OCI-LY1 (cell line): ENCODE results near the gene XKR7.
A peak's percentile ranks its signal among the peaks of the same experiment; 100 is the strongest.

Experiments
- H2AFZ ChIP-seq: fragments of 200-600 bp; sonication (generic), shearing (Covaris generic); 2 replicates; pipeline ENCODE4 v1.6.0; 2014; ENCODE audit warnings: antibody characterized with exemption, mild to moderate bottlenecking, low read length
- H3F3A ChIP-seq: fragments of 200-600 bp; sonication (generic), shearing (Covaris generic); 2 replicates; pipeline ENCODE4 v1.6.0; 2014; ENCODE audit warnings: mild to moderate bottlenecking, antibody characterized with exemption, low read length, moderate library complexity; ENCODE audit not compliant: insufficient read depth
- H3K27ac ChIP-seq: fragments of 200-600 bp; sonication (generic); 2 replicates; pipeline ENCODE4 v1.5.1; 2014; ENCODE audit warnings: low read length, mixed run types, mild to moderate bottlenecking, low read depth; ENCODE audit not compliant: poor library complexity, severe bottlenecking
- H3K27me3 ChIP-seq: fragments of 200-600 bp; sonication (generic); 2 replicates; pipeline ENCODE4 v1.6.0; 2014; ENCODE audit warnings: antibody characterized with exemption, mild to moderate bottlenecking, low read length, moderate library complexity; ENCODE audit not compliant: insufficient read depth
- H3K36me3 ChIP-seq: fragments of 200-600 bp; sonication (generic); 2 replicates; pipeline ENCODE4 v1.6.1; 2014; ENCODE audit warnings: mild to moderate bottlenecking, antibody characterized with exemption, low read length, moderate library complexity, mixed read lengths; ENCODE audit not compliant: insufficient read depth
- H3K4me1 ChIP-seq: fragments of 200-600 bp; sonication (generic); 2 replicates; pipeline ENCODE4 v1.5.1; 2014; ENCODE audit warnings: mild to moderate bottlenecking, low read length, moderate library complexity; ENCODE audit not compliant: insufficient read depth, severe bottlenecking
- H3K4me2 ChIP-seq: fragments of 200-600 bp; sonication (generic), shearing (Covaris generic); 2 replicates; pipeline ENCODE4 v1.6.1; 2014; ENCODE audit warnings: low read length
- H3K4me3 ChIP-seq: fragments of 200-600 bp; sonication (generic); 2 replicates; pipeline ENCODE4 v1.5.1; 2014; ENCODE audit warnings: low read length, low read depth, mild to moderate bottlenecking, mixed read lengths; ENCODE audit not compliant: poor library complexity, severe bottlenecking
- H3K79me2 ChIP-seq: fragments of 200-600 bp; shearing (Covaris generic); 2 replicates; pipeline ENCODE4 v1.6.1; 2016; ENCODE audit warnings: mixed run types, low read length, mixed read lengths; ENCODE audit not compliant: insufficient read depth
- H3K9ac ChIP-seq: fragments of 200-600 bp; sonication (generic), shearing (Covaris generic); 2 replicates; pipeline ENCODE4 v1.6.1; 2014; ENCODE audit warnings: mild to moderate bottlenecking, low read length, mixed read lengths
- H3K9me2 ChIP-seq: fragments of 200-600 bp; sonication (generic), shearing (Covaris generic); 2 replicates; pipeline ENCODE4 v1.6.1; 2014; ENCODE audit warnings: low read depth, mild to moderate bottlenecking, low read length, mixed read lengths
- H3K9me3 ChIP-seq: fragments of 200-600 bp; shearing (Covaris generic); 2 replicates; pipeline ENCODE4 v1.6.1; 2014; ENCODE audit warnings: low read length, mixed read lengths
- H4K20me1 ChIP-seq: fragments of 200-600 bp; sonication (generic), shearing (Covaris generic); 2 replicates; pipeline ENCODE4 v1.6.0; 2016; ENCODE audit warnings: mild to moderate bottlenecking, low read length; ENCODE audit not compliant: insufficient read depth
- EZH2 ChIP-seq: fragments of 200-600 bp; sonication (generic), shearing (Covaris generic); IDR thresholded peaks from 2 replicates; pipeline ENCODE4 v1.8.0; 2017; ENCODE audit warnings: borderline replicate concordance, mixed run types, mild to moderate bottlenecking, antibody characterized with exemption, low read length, moderate library complexity, mixed read lengths
- TF ChIP-seq, protein P1 (sequence below): fragments of 200-600 bp; sonication (generic), shearing (Covaris generic); IDR thresholded peaks from 2 replicates; pipeline ENCODE4 v1.5.1; 2017; ENCODE audit warnings: mild to moderate bottlenecking, antibody characterized with exemption, low read length, moderate library complexity, mixed read lengths

XKR7 gene

DNA sequence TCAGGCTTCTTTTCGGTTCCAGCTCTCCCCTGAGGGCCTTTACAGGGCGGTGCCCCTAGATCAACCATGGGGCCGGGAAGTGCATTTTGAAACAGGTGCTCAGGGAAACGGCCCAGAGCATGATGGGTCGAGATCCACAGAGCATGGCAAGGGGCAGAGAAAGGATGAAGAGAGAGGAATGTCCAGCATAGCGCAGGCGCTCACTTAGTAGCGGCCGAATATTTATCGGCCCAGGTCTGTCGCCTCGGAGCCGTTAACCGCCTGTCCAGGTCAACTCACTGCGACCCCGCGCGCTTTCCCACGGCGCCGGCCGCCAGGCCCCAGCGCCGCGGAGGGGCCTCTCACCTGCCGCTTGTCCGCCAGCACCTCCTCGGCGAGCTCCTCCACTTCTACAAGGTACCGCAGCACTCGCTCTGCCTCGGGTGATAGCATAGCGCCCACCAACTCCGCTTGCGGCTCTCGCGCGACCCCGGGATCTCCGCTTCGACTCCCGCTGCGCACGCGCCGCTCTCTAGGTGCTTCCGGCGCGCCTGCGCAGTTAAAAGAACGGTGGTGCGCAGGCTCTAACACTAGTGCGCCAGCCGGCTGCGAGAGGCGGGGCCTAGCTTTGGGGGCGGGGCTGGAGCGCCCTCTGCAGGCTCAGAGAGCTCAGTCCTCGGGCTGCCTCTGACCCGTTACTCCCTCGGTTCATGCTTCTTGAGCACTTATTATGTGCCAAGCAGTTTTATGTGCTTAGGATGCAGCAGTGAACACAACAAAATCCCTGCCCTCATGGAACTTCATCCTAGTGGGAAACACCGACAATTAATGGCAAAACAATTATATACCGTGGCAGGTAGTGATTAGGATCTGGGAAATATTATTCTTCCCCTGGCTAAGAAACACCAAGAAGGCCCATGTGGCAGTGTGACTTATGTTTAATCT lies 16.2 kb upstream of the XKR7 start, which contains the start of gene PDRG1:
Gene PDRG1 (minus strand): TSS at position 517 of the 924 bp plus-strand sequence. CDS start 85 bp downstream, at position 432.
- Histone ChIP-seq H3K27ac (no peak within 1 kb of the TSS), H2AFZ (no peak within 1 kb of the TSS)

DNA sequence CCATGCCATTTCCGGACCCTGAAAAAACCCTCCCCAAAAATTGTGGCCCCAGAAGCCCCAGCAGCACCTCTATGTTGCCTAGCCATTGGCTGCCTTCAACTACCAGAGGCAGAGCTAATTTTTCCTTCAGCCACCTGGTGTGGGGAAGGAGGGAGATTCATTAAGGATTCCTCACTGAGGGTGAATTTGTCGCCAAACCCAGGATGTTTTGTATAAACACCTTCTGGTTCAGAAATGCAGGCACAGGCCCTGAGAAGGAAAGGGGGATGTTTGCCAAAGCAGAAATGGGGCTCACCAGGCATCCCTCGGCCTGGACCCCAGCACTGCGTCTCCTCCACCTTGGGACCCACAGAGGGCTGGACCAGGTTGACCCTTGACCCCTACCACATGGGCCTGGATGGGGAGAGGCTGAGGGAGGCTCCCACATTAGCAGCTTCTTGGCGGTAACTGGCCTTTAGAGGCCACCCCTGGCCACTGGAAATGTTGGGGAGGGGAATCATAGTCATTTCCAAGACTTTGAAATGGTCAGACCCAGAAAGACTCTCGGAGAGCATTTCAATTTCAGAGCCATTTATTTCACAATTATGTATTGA lies 14.3 kb upstream of the XKR7 start:
- H3K9ac ChIP-seq = no peak overlapping the region
- H4K20me1 ChIP-seq = no peaks in the 10 kb centered on the region
- no peak overlapping the region for H3K4me3 ChIP-seq
- no peaks in the 10 kb centered on the region for H3F3A ChIP-seq
- peaks cover 16% of the 10 kb centered on the region for H3K4me1 ChIP-seq
- no peak for TF ChIP-seq EZH2
- TF ChIP-seq, protein P1, sequence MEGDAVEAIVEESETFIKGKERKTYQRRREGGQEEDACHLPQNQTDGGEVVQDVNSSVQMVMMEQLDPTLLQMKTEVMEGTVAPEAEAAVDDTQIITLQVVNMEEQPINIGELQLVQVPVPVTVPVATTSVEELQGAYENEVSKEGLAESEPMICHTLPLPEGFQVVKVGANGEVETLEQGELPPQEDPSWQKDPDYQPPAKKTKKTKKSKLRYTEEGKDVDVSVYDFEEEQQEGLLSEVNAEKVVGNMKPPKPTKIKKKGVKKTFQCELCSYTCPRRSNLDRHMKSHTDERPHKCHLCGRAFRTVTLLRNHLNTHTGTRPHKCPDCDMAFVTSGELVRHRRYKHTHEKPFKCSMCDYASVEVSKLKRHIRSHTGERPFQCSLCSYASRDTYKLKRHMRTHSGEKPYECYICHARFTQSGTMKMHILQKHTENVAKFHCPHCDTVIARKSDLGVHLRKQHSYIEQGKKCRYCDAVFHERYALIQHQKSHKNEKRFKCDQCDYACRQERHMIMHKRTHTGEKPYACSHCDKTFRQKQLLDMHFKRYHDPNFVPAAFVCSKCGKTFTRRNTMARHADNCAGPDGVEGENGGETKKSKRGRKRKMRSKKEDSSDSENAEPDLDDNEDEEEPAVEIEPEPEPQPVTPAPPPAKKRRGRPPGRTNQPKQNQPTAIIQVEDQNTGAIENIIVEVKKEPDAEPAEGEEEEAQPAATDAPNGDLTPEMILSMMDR = no peak
- no peaks in the 10 kb centered on the region for H3K9me2 ChIP-seq
- no peak overlapping the region for H2AFZ ChIP-seq
- H3K27me3 ChIP-seq = no peaks in the 10 kb centered on the region
- no peaks in the 10 kb centered on the region for H3K9me3 ChIP-seq
- no peak overlapping the region for H3K27ac ChIP-seq
- H3K36me3 ChIP-seq = peaks cover 19% of the 10 kb centered on the region
- peaks cover 20% of the 10 kb centered on the region for H3K79me2 ChIP-seq
- no peak overlapping the region for H3K4me2 ChIP-seq

More for the DNA sequence above, 16.2 kb upstream of the XKR7 start, which contains the start of gene PDRG1:
- no peaks in the 10 kb centered on the region for H3K27me3 ChIP-seq
- no peaks in the 10 kb centered on the region for H3F3A ChIP-seq
- peaks cover 37% of the 10 kb centered on the region for H3K36me3 ChIP-seq
- H3K79me2 ChIP-seq = peaks cover 20% of the 10 kb centered on the region
- peak within 1 kb of the TSS; percentile 98 for H3K4me3 ChIP-seq
- no peak for TF ChIP-seq EZH2
- TF ChIP-seq, protein P1 = peak; percentile 92
- no peaks in the 10 kb centered on the region for H3K9me3 ChIP-seq
- H4K20me1 ChIP-seq = no peaks in the 10 kb centered on the region
- H3K4me1 ChIP-seq = peaks cover 16% of the 10 kb centered on the region
- peak within 1 kb of the TSS; percentile 100 for H3K4me2 ChIP-seq
- peak within 1 kb of the TSS; percentile 99 for H3K9ac ChIP-seq
- no peaks in the 10 kb centered on the region for H3K9me2 ChIP-seq

DNA sequence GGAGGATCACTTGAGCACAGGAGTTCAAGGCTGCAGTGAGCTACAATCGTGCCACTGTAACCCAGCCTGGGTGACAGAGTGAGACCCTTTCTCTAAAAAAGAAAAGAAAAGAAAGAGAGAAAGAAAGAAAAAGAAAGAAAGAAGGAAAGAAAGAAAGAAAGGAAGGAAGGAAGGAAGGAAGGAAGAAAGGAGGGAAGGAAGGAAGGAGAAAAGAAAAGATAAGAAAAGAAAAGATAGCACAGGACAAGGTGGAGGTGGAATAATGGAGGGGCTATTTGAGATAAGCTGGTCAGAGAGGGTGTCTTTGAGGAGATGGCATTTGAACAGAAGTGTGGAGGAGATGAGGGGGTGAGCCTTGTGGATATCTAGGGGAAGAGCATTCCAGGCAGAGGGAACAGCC lies 13.5 kb upstream of the XKR7 start:
- no peak overlapping the region for H3K27ac ChIP-seq
- H3K4me1 ChIP-seq = peaks cover 16% of the 10 kb centered on the region
- H3K4me2 ChIP-seq = no peak overlapping the region
- H3F3A ChIP-seq = no peaks in the 10 kb centered on the region
- no peaks in the 10 kb centered on the region for H4K20me1 ChIP-seq
- H3K9me3 ChIP-seq = no peaks in the 10 kb centered on the region
- H3K79me2 ChIP-seq = peaks cover 20% of the 10 kb centered on the region
- H3K36me3 ChIP-seq = peaks cover 10% of the 10 kb centered on the region
- no peak overlapping the region for H2AFZ ChIP-seq
- H3K27me3 ChIP-seq = no peaks in the 10 kb centered on the region
- H3K4me3 ChIP-seq = no peak overlapping the region
- H3K9me2 ChIP-seq = no peaks in the 10 kb centered on the region
- H3K9ac ChIP-seq = no peak overlapping the region
- no peak for TF ChIP-seq EZH2
- TF ChIP-seq, protein P1 = no peak
